ENCODE measurements around the gene MUC12.

MUC12 gene

GRCh38 chr7:101017064-101017777 is 47.9 kb downstream of the MUC12 start:
- ATAC-seq (ENCODE audit: low read depth) (peak; percentile 96), DNase-seq (ENCODE audit: low spot score) (peak; percentile 87)

GRCh38 chr7:101018271-101019167 is 49.2 kb downstream of the MUC12 start:
- DNase-seq (ENCODE audit: low spot score) (no peak), ATAC-seq (ENCODE audit: low read depth) (no peak)
- H3K27ac ChIP-seq (ENCODE audit: poor library complexity, severe bottlenecking): no peak overlapping the region
- H3K27me3 ChIP-seq (ENCODE audit: insufficient read depth, poor library complexity, severe bottlenecking): no peaks in the 10 kb centered on the region
- no peaks in the 10 kb centered on the region for H3K4me1 ChIP-seq (ENCODE audit: insufficient read depth, poor library complexity, severe bottlenecking)
- TF ChIP-seq CTCF (IDR thresholded peaks at IDR 0.05; ENCODE audit: poor library complexity, severe bottlenecking): no peak
- no peaks in the 10 kb centered on the region for H3K9me3 ChIP-seq (ENCODE audit: severe bottlenecking)
- no peak overlapping the region for H3K4me3 ChIP-seq (ENCODE audit: severe bottlenecking)
- no peaks in the 10 kb centered on the region for H3K36me3 ChIP-seq (ENCODE audit: low read depth)

More at GRCh38 chr7:101017064-101017777, 47.9 kb downstream of the MUC12 start:
- H3K9me3 ChIP-seq (ENCODE audit: severe bottlenecking): no peaks in the 10 kb centered on the region
- H3K27me3 ChIP-seq (ENCODE audit: insufficient read depth, poor library complexity, severe bottlenecking): no peaks in the 10 kb centered on the region
- peak overlapping the region; percentile 24 for H3K4me3 ChIP-seq (ENCODE audit: severe bottlenecking)
- no peak for TF ChIP-seq CTCF (IDR thresholded peaks at IDR 0.05; ENCODE audit: poor library complexity, severe bottlenecking)
- H3K4me1 ChIP-seq (ENCODE audit: insufficient read depth, poor library complexity, severe bottlenecking): no peaks in the 10 kb centered on the region
- H3K36me3 ChIP-seq (ENCODE audit: low read depth): no peaks in the 10 kb centered on the region
- H3K27ac ChIP-seq (ENCODE audit: poor library complexity, severe bottlenecking): peak overlapping the region; percentile 48

GRCh38 chr7:101020444-101020843 is 51.1 kb downstream of the MUC12 start:
- Histone ChIP-seq H3K27me3 (ENCODE audit: insufficient read depth, poor library complexity, severe bottlenecking) (no peaks in the 10 kb centered on the region), H3K36me3 (ENCODE audit: low read depth) (no peaks in the 10 kb centered on the region)
- ATAC-seq (ENCODE audit: low read depth): no peak

GRCh38 chr7:101021703-101022102 is 52.3 kb downstream of the MUC12 start:
- no peak for TF ChIP-seq CTCF (IDR thresholded peaks at IDR 0.05; ENCODE audit: poor library complexity, severe bottlenecking)
- Histone ChIP-seq H3K27ac (ENCODE audit: poor library complexity, severe bottlenecking) (no peak overlapping the region), H3K9me3 (ENCODE audit: severe bottlenecking) (no peaks in the 10 kb centered on the region), H3K27me3 (ENCODE audit: insufficient read depth, poor library complexity, severe bottlenecking) (no peaks in the 10 kb centered on the region), H3K36me3 (ENCODE audit: low read depth) (no peaks in the 10 kb centered on the region), H3K4me3 (ENCODE audit: severe bottlenecking) (no peak overlapping the region), H3K4me1 (ENCODE audit: insufficient read depth, poor library complexity, severe bottlenecking) (no peaks in the 10 kb centered on the region)
- no peak for ATAC-seq (ENCODE audit: low read depth)
- DNase-seq (ENCODE audit: low spot score): no peak

More at GRCh38 chr7:101020444-101020843, 51.1 kb downstream of the MUC12 start:
- Histone ChIP-seq H3K27ac (ENCODE audit: poor library complexity, severe bottlenecking) (no peak overlapping the region), H3K4me3 (ENCODE audit: severe bottlenecking) (no peak overlapping the region), H3K4me1 (ENCODE audit: insufficient read depth, poor library complexity, severe bottlenecking) (no peaks in the 10 kb centered on the region), H3K9me3 (ENCODE audit: severe bottlenecking) (no peaks in the 10 kb centered on the region)
- TF ChIP-seq CTCF (IDR thresholded peaks at IDR 0.05; ENCODE audit: poor library complexity, severe bottlenecking): no peak
- DNase-seq (ENCODE audit: low spot score): no peak

Data from RWPE2 (cell line).